Motor neuron (in vitro differentiated cells): ENCODE data around the gene FBXO47. TPM values are rescaled to one million over a fixed set of nuclear protein-coding genes. Genes with fewer than 3 reads are reported as not detected.
"Not testable (repeated sequence)": the region's sequence is repeated elsewhere in the genome, so short reads cannot be mapped to it uniquely, and the experiment has no call there.

ENCODE experiments used
- ATAC-seq, 8 experiments: fragments of 200-7000 bp; cut with Tn5 transposase; replicated peaks in 6 of 8; 2 replicates each; pipeline ENCODE4 v1.8.0; 2021; ENCODE audit warnings: mild to moderate bottlenecking in 8 of 8, moderate library complexity in 8 of 8
- H3K27ac ChIP-seq, 2 donors: fragments of 250-450 bp; sonication (Bioruptor Pico); 2 replicates each; pipeline ENCODE4 v1.9.0; 2021; ENCODE audit warnings: antibody characterized with exemption in 2 of 2, mild to moderate bottlenecking in 2 of 2, moderate library complexity in 1 of 2
- H3K4me1 ChIP-seq, 2 donors: fragments of 250-450 bp; sonication (Bioruptor Pico); replicated peaks in 1 of 2; 2 replicates each; pipeline ENCODE4 v1.6.1; 2021; ENCODE audit warnings: antibody characterized with exemption in 2 of 2, mild to moderate bottlenecking in 2 of 2, moderate library complexity in 1 of 2
- H3K4me3 ChIP-seq, 5 donors: fragments of 250-450 bp; sonication (Bioruptor Pico); 2 replicates each; pipeline ENCODE4 v1.9.0; 2021; ENCODE audit warnings: antibody characterized with exemption in 5 of 5, mild to moderate bottlenecking in 5 of 5, moderate library complexity in 4 of 5
- WGBS, 10 experiments: fragments of 450-650 bp; shearing (Covaris generic); methylation state at CpG; one replicate each; pipeline ENCODE4 v1.0.0; 2022; 5-methylcytosine and 5-hydroxymethylcytosine counted together
- in situ Hi-C, 9 experiments: fragments of 400-800 bp; cut with MboI; loops; one replicate each; pipeline ENCODE4 v1.15.0; 2021; ENCODE audit warnings: low sequenced_read_pairs in 9 of 9, low pct_unique_long_range_greater_than_20kb in 2 of 9; ENCODE audit not compliant: unreplicated experiment in 9 of 9
- total RNA-seq, 8 experiments: library from RNA; unstranded; fragments of 300-600 nt; gene quantifications; 2 replicates each; pipeline versions ENCODE4 v1.2.3 to v1.2.4, GENCODE V29; 2022

The FBXO47 gene
- total RNA-seq, 8 experiments from 2014 or later: 0.07 to 0.20 TPM; not detected in 6

DNA sequence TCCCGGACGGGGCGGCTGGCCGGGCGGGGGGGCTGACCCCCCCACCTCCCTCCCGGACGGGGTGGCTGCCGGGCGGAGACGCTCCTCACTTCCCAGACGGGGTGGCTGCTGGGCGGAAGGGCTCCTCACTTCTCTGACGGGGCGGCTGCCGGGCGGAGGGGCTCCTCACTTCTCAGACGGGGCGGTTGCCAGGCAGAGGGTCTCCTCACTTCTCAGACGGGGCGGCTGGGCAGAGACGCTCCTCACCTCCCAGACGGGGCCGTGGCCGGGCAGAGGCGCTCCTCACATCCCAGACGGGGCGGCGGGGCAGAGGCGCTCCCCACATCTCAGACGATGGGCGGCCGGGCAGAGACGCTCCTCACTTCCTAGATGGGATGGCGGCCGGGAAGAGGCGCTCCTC is 36.4 kb downstream of the FBXO47 start:
- H3K4me3 ChIP-seq, H3K4me1 ChIP-seq, H3K27ac ChIP-seq, ATAC-seq, in situ Hi-C loops: not testable (repeated sequence)
- no CpG with 5 or more reads among the region's 36 CpGs for WGBS, 10 experiments

DNA sequence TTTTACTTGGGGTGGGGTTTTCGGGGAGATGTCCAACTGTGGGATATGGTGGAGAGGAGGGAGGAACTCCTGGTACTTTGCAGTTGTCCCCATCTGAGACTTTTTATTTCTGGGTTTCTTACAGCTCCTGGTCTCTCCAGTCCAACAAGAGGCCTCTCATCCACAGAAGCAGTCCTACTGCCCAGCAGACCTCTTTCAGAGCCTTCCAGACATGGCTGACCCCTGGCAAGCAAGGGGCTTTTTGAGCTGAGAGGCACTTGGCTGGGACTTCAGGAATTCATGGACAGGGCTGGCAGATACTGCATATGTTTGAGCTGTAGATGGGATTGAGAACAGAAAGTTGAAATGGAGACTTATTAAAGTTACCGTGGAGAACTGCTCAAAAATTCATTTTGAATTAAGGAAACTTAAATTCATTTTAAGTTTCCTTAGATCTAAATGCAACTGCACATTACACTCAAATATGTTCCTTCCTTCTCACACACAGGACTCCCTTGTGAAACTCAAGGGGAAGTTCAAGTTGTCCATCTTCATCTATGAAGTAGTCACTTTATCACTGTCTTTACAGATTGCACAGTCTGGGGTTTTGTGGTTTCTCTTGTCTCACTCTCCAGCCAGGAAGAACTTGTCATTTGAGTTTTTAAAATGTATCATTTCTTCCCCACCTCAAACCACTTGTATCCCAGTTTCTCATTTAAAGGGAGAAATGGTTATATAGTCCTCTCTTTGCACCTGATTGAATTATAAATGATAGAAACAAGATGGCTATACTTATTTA is 40.7 kb downstream of the FBXO47 start:
- H3K4me1 ChIP-seq: peaks cover 3 to 17% of the 10 kb centered on the region in 2 donors
- no peak for ATAC-seq
- in situ Hi-C loops: no loop called here
- WGBS, 10 experiments: 17 to 100% (median 78%) methylated on average over 1 to 2 of the region's 2 CpGs; no CpG with 5 or more reads in 2 of the 10 experiments
- peak overlapping the region in 4 of 5 donors; percentile 33 to 49 (median 46) for H3K4me3 ChIP-seq
- H3K27ac ChIP-seq: no peak overlapping the region

DNA sequence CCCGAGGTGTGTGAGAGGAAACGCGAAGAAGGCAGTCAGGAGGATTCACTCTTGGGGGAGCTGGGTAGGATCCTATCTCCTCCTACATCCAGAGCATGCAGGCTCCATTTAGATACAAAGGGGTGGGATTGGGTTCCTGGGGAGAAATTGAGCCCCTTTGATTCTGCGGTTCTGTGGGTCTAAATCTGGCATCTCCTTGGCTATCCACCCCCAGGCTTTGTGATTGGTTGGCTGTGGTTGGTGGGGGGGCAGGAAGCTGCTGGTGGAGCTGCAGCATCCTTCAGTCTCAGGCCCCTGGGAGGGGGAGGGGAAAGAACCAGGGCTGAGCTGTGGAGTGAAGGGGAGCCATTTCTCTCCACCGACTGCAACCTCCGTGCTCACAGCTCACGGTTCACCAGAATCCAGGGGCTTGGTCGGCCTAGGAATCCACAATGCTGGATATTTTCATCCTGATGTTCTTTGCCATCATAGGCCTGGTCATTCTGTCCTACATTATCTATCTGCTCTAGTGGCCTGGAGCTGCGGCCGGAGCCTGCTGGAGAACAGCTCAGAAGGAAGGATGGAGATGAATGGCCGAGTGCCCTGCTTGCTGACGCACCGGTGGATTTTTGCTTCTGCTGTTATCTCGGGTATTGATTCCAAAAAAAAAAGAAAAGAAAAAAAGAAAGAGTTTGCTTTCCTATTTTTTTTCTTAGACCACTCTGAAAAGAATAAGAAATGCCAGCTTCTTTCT is 41.8 kb downstream of the FBXO47 start, which contains the start of gene LASP1NB:
Gene LASP1NB, plus strand, starts transcription at position 352 of the 733 bp plus-strand sequence.
- ATAC-seq: peak in 5 of 8 experiments; percentile 82 to 98 (median 94)
- 0 to 86% (median 46%) methylated on average over 1 to 8 of the region's 14 CpGs for WGBS, 10 experiments
- in situ Hi-C loops: no loop called here
- H3K4me1 ChIP-seq: peaks cover 3 to 17% of the 10 kb centered on the region in 2 donors
- peak within 1 kb of the TSS; percentile 21 to 49 (median 43) for H3K4me3 ChIP-seq
- peak within 1 kb of the TSS; percentile 92 to 94 for H3K27ac ChIP-seq

DNA sequence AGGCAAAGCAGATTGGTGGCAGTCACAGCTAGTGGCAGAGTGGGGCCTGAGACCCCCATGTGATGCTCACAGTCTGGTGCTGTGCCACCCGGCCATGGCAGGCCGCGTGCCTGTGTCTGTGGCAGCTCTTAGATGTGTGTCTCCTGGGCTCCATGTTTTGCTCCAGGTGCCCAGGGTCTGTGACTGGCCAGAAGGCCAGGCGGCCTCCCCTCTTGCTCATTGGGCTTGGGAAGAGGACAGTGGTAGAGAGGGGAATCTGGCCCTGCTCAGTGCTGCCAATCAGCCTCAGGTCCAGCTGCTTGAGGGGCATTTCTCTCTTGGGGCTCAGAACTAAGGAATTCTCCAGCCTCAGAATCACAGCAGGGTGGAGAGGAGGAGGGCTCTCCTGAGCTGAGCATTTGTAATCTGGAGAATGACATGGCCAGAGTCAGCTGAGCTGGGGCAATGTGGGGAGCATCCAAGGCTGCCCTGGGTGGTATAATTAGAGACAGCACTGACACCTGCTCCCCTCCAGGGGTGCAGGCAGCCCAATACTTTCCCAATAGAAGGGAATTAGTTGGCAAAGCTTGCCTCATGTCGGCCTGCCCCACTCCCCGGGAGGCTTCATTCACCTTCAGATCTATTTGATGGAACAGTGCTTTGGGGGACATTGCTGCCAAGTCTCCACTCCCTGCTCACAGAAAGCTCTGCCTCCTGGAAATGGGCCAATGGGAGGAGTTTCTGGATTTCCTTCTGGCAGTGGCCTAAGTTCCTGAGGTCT is 44.5 kb downstream of the FBXO47 start:
- Histone ChIP-seq H3K4me1 (peaks cover 3 to 17% of the 10 kb centered on the region in 2 donors), H3K27ac (no peak overlapping the region), H3K4me3 (no peak overlapping the region)
- ATAC-seq: peak; percentile 27 to 60 (median 48)
- WGBS, 10 experiments: 20 to 100% (median 42%) methylated on average over 1 to 2 of the region's 6 CpGs; no CpG with 5 or more reads in 7 of the 10 experiments
- in situ Hi-C loops: no loop called here

DNA sequence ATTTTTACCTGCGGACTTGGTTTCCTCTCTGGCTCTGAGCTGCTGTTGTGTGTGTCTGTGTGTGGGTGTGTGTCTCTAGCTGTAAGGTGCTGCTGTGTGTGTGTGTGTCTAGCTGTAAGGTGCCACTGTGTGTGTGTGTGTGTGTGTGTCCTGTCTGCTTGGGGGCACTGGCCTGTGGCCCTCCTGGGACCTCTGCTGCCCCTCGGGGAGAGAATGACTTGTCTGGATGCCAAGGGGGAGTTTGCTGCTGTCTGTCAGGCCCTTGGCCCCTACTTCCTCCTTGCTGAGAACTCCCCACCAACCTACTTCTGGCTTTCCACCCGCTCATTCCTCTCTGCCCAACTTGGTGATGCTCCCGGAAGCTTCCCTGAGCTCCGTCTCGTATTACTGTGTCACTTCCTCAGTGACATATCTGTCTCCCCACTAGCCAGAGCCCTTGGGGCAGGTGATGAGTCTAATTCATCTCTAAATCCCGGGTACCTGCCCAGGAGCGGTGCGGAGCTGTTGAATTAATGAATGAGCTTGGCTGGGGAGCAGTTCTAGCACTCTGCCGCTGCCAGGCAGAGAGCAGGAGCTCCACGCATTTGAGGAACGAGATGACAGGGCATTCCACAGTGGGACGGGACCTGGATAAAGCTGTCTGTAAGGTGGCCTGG is 45.3 kb downstream of the FBXO47 start:
- peak in 1 of 8 experiments; percentile 4 for ATAC-seq
- H3K4me1 ChIP-seq: peaks cover 3 to 17% of the 10 kb centered on the region in 2 donors
- no peak overlapping the region for H3K27ac ChIP-seq
- H3K4me3 ChIP-seq: no peak overlapping the region
- WGBS, 10 experiments: 40 to 100% (median 79%) methylated on average over 1 to 7 of the region's 13 CpGs; no CpG with 5 or more reads in 2 of the 10 experiments
- in situ Hi-C loops: no loop called here

DNA sequence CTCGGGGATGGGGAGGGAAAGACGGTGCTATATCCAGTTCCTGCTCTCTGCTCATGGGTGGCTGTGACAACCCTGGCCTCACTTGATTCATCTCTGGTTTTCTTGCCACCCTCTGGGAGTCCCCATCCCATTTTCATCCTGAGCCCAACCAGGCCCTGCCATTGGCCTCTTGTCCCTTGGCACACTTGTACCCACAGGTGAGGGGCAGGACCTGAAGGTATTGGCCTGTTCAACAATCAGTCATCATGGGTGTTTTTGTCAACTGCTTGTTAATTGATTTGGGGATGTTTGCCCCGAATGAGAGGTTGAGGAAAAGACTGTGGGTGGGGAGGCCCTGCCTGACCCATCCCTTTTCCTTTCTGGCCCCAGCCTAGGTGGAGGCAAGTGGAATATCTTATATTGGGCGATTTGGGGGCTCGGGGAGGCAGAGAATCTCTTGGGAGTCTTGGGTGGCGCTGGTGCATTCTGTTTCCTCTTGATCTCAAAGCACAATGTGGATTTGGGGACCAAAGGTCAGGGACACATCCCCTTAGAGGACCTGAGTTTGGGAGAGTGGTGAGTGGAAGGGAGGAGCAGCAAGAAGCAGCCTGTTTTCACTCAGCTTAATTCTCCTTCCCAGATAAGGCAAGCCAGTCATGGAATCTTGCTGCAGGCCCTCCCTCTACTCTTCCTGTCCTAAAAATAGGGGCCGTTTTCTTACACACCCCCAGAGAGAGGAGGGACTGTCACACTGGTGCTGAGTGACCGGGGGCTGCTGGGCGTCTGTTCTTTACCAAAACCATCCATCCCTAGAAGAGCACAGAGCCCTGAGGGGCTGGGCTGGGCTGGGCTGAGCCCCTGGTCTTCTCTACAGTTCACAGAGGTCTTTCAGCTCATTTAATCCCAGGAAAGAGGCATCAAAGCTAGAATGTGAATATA is 46.6 kb downstream of the FBXO47 start:
- Histone ChIP-seq H3K4me1 (peaks cover 3 to 12% of the 10 kb centered on the region in 2 donors), H3K4me3 (no peak overlapping the region), H3K27ac (no peak overlapping the region)
- in situ Hi-C loops: no loop called here
- ATAC-seq: no peak
- WGBS, 10 experiments: 20 to 100% (median 81%) methylated on average over 1 to 4 of the region's 9 CpGs; no CpG with 5 or more reads in 3 of the 10 experiments

DNA sequence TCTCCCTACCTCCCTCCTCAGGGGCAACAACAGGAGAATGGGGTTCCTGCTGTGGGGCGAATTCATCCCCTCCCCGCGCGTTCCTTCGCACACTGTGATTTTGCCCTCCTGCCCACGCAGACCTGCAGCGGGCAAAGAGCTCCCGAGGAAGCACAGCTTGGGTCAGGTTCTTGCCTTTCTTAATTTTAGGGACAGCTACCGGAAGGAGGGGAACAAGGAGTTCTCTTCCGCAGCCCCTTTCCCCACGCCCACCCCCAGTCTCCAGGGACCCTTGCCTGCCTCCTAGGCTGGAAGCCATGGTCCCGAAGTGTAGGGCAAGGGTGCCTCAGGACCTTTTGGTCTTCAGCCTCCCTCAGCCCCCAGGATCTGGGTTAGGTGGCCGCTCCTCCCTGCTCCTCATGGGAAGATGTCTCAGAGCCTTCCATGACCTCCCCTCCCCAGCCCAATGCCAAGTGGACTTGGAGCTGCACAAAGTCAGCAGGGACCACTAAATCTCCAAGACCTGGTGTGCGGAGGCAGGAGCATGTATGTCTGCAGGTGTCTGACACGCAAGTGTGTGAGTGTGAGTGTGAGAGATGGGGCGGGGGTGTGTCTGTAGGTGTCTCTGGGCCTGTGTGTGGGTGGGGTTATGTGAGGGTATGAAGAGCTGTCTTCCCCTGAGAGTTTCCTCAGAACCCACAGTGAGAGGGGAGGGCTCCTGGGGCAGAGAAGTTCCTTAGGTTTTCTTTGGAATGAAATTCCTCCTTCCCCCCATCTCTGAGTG is 47.7 kb downstream of the FBXO47 start:
- in situ Hi-C loops: no loop called here
- no peak for ATAC-seq
- H3K4me3 ChIP-seq: no peak overlapping the region
- no peak overlapping the region for H3K27ac ChIP-seq
- 92 to 100% (median 96%) methylated on average over 2 to 7 of the region's 16 CpGs; no CpG with 5 or more reads in 7 of the 10 experiments for WGBS, 10 experiments
- H3K4me1 ChIP-seq: peaks cover 0 to 9% of the 10 kb centered on the region in 2 donors

DNA sequence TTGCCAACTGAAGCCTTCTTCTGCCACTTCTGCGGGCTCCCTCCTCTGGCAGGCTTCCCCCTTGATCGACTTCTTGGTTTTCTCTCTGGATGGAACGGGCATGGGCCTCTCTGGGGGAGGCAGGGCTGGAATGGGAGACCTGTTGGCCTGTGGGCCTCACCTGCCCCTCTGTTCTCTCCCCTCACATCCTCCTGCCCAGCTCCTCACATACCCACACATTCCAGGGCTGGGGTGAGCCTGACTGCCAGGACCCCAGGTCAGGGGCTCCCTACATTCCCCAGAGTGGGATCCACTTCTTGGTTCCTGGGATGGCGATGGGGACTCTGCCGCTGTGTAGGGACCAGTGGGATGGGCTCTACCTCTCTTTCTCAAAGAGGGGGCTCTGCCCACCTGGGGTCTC is 48.3 kb downstream of the FBXO47 start:
- no peak overlapping the region for H3K27ac ChIP-seq
- H3K4me3 ChIP-seq: no peak overlapping the region
- in situ Hi-C loops: no loop called here
- WGBS, 10 experiments: 100% methylated on average over 1 to 2 of the region's 5 CpGs; no CpG with 5 or more reads in 8 of the 10 experiments
- peaks cover 0 to 9% of the 10 kb centered on the region in 2 donors for H3K4me1 ChIP-seq
- ATAC-seq: no peak

DNA sequence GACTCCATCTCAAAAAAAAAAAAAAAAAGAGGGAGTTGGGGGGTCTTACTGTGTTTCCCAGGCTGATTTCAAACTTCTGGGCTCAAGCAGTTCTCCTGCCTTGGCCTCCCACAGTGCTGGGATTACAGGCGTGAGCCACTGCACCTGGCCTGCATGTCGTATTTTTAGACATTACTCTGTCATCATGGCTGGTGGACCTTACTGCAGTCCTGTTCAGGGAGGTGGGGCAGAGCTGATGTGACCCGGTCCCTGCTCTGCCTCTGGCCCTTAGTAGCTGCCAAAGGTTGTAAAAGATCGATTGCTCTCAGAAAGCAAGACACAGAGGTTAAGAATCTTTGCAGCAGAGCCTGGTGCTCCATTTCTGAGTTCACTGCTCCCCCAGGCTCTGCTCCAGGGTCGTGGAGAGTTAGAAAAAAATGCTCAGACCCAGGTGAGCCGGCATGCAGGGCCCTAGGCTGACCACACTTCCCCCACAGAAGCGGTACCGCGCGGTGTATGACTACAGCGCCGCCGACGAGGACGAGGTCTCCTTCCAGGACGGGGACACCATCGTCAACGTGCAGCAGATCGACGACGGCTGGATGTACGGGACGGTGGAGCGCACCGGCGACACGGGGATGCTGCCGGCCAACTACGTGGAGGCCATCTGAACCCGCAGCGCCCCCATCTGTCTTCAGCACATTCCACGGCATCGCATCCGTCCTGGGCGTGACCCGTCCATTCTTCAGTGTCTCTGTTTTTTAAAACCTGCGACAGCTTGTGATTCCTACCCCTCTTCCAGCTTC is 48.9 kb downstream of the FBXO47 start:
- in situ Hi-C loops: no loop called here
- no peak overlapping the region for H3K27ac ChIP-seq
- no peak overlapping the region for H3K4me3 ChIP-seq
- peak in 2 of 8 experiments; percentile 21 to 31 for ATAC-seq
- 72 to 92% (median 82%) methylated on average over 2 to 23 of the region's 37 CpGs; no CpG with 5 or more reads in 6 of the 10 experiments for WGBS, 10 experiments
- H3K4me1 ChIP-seq: peaks cover 0 to 9% of the 10 kb centered on the region in 2 donors

DNA sequence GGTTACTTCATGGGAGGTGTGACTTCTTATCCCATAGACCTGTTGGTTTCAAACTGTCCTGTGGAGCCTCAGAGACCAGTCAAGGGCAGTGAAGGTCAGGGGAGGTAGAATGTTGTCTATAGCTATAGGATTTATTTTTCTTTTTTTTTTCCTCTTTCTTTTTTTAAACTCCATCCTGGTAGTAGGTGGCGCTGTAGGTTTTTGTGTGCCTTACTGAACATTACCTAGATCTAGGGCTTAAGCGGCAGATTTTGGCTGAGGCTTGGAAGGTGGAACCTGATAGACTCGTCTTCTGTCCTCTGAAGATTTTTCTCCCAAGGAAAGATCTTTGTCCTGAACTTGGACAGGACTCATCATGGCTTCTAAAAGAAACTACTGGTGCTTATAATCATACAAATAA is 49.9 kb downstream of the FBXO47 start:
- Histone ChIP-seq H3K4me1 (no peaks in the 10 kb centered on the region), H3K27ac (no peak overlapping the region), H3K4me3 (no peak overlapping the region)
- WGBS, 10 experiments: 84 to 100% (median 96%) methylated on average over 1 to 3 of the region's 3 CpGs; no CpG with 5 or more reads in 4 of the 10 experiments
- ATAC-seq: no peak
- in situ Hi-C loops: no loop called here
